Measurements from ENCODE around the gene AGBL4.

AGBL4 gene

GRCh38 chr1:48876330-48876785 is 1147.4 kb downstream of the AGBL4 start:
- DNase-seq (ENCODE audit: extremely low spot score): no peak
- ChIA-PET CTCF (interaction anchor here (1.6 kb wide), 1 partner anchor 20 kb away, joined by 3 read pairs; no protein-coding TSS in a partner anchor), POLR2A (no interaction called here)
- no peak for TF ChIP-seq CTCF (IDR thresholded peaks at IDR 0.05; ENCODE audit: control extremely low read depth, extremely low read depth, low read depth, missing control alignments)

GRCh38 chr1:48875552-48876329 is 1148.0 kb downstream of the AGBL4 start:
- CTCF ChIA-PET: interaction anchor here (0.6 to 1.6 kb wide), 2 partner anchors 19 to 1182 kb away, joined by 3 read pairs; no protein-coding TSS in a partner anchor
- POLR2A ChIA-PET: no interaction called here
- TF ChIP-seq CTCF (IDR thresholded peaks at IDR 0.05; ENCODE audit: control extremely low read depth, extremely low read depth, low read depth, missing control alignments): no peak
- DNase-seq (ENCODE audit: extremely low spot score): no peak

- ChIA-PET POLR2A (no interaction called here), CTCF (no interaction called here)
- no peak for TF ChIP-seq CTCF (IDR thresholded peaks at IDR 0.05; ENCODE audit: control extremely low read depth, extremely low read depth, low read depth, missing control alignments)
- DNase-seq (ENCODE audit: extremely low spot score): no peak
These were observed 1149.8 kb downstream of the AGBL4 start for GRCh38 chr1:48873944-48874343.

GRCh38 chr1:48870596-48870995 is 1153.2 kb downstream of the AGBL4 start:
- ChIA-PET CTCF (interaction anchor here (0.7 kb wide), 1 partner anchor 12 kb away, joined by 6 read pairs; no protein-coding TSS in a partner anchor), POLR2A (no interaction called here)
- DNase-seq (ENCODE audit: extremely low spot score): no peak

GRCh38 chr1:48869116-48869893 is 1154.4 kb downstream of the AGBL4 start:
- POLR2A ChIA-PET: no interaction called here
- no peak for TF ChIP-seq CTCF (IDR thresholded peaks at IDR 0.05; ENCODE audit: control extremely low read depth, extremely low read depth, low read depth, missing control alignments)
- CTCF ChIA-PET: no interaction called here
- DNase-seq (ENCODE audit: extremely low spot score): no peak

More at GRCh38 chr1:48870596-48870995, 1153.2 kb downstream of the AGBL4 start:
- peak; percentile 40 for TF ChIP-seq CTCF (IDR thresholded peaks at IDR 0.05; ENCODE audit: control extremely low read depth, extremely low read depth, low read depth, missing control alignments)

- no peak for DNase-seq (ENCODE audit: extremely low spot score)
- POLR2A ChIA-PET: no interaction called here
- TF ChIP-seq CTCF (IDR thresholded peaks at IDR 0.05; ENCODE audit: control extremely low read depth, extremely low read depth, low read depth, missing control alignments): no peak
- CTCF ChIA-PET: no interaction called here
These were observed 1158.8 kb downstream of the AGBL4 start for GRCh38 chr1:48864913-48865312.

Data from GM10248 (cell line).